HG03439 (cell line): ENCODE data around the gene MRPL38.
"Not testable (repeated sequence)": the region's sequence is repeated elsewhere in the genome, so short reads cannot be mapped to it uniquely, and the experiment has no call there.

Experiments
- ATAC-seq: cut with Tn5 transposase; IDR thresholded peaks from one replicate; pipeline ENCODE4 v1.9.1; 2021; ENCODE audit warnings: mild to moderate bottlenecking, moderate library complexity; ENCODE audit not compliant: unreplicated experiment

MRPL38 gene

DNA sequence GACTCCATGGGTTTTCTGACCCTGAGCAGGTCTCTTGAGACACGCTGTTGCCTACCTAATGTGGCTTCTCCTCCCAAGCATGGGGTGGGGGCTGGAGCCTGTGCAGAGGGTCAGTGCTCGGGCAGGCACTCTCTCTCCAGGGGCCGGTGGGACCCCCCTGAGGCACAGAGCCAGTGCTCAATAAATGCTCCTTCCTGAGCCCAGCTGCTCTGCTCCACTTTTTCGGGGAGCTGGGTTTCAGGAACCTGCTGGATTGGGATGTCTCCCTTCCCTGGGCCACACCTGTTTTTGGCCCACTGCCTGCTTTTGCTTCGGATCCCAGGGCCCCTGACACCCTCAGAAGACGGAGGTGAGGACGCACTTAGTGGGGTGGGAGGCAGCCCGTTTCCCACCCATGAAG is 6.6 kb downstream of the MRPL38 start:
- no peak for ATAC-seq

DNA sequence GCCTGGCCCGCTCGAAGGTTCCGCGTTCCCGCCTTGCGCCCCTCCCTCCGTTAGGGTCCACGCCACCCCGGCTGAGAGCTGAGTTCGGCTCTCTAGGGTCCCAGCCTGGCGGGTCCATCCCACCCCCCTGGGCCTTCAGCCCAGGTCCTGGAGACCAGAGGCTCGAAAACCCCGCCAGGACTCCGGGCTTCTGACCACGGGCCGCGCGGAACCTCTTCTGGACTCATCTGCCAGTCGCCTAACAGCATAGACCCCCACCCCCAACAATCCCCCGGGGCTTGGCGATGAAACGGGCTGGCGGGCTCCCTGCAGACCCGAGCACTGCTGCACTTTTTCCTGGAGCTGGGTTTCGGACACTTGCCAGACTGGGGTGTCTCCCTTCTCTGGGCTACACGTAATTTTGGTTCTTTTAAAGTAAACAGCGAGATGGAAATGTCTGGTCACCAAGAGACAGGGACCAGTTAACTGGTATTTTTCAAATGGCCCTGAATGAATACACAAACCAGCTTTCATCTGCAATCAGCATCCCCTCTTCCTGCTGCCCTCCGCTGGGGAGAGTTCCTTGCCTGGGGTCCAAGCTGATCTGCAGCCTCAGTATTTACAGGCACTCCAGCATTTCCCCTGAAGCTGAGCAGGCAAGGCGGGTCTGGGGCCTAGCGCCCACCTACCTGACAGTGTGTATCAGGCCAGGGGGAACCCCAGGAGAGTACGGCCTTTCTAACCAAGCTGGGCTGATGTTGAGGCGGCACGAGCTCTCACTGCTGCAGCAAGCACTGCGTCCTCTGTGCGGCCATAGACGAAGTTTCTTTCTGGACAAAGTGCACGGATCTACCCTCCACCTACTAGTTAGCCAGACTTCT is 7.3 kb downstream of the MRPL38 start:
- no peak for ATAC-seq

DNA sequence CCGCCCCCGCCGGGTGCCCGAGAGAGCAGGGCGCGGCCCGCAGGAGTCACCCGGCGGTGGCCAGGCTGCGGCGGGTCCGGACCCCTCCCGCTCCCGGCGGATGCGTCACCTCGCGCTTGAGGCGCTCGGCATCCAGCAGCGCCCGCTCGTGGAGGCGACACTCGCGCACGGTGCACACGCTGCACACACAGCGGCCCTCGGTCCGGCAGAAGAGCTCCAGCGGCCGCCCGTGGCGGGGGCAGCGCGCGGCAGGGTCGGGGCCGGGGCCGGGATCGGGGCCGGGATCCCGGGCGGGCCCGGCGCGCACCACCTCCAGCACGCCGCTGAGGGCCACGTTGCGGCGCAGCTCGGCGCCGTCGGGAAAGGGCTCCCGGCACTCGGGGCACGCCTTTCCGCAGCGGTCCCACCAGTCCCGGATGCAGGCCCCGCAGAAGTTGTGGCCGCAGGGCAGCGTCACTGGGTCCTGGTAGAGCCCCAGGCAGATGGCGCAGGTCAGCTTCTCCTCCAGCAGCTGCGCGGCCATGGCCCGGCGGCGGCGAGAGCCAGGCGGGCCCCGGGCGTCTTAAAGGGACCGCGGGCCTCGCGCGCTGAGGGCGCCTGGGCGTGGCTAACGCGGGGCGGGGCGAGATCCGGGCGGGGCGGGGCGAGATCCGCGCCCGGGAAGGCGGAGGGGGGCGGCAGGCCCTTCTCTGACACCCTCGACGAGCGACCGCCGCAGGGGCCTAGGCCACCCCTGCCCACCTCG is 8.1 kb downstream of the MRPL38 start, which contains the start of gene TRIM65:
TRIM65 (minus strand) TSS at position 537 of the 745 bp plus-strand sequence; CDS start at position 523, 14 bp downstream.
- ATAC-seq, result peak; percentile 55

DNA sequence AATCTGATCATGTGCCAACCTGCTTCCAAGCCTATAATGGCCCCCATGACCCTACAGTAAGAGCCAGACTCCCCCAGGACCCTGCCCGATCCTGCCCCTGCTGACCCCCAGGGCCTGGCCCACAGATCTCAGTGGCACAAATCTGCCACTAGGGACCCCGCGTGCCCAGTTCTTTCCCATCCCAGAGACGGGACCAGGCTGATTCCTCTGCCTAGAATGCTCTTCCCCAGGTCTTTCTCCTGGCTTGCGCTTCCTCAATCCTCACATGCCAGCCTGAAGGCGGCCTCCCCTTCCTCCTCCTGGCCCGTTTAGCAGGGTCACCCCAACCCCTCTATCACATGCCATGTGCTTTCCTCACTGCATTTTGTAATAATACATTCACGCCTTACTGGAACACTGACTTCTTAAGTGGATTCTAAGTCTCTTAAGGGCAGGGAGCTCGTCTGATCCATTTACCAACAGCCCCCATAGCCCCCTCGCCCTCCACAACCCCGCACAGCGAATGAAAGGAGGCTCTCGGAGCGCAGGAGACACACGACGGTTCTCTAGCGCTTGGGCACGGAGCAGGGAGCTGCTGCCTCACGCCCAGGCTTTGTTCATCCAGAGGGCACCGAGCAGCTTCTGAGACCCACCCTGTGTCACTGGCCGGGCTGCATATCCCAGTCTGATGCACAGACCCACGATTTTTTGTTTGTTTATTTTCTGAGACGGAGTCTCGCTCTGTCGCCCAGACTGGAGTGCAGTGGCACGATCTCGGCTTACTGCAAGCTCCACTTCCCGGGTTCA is 9.1 kb downstream of the MRPL38 start:
- ATAC-seq, result no peak

DNA sequence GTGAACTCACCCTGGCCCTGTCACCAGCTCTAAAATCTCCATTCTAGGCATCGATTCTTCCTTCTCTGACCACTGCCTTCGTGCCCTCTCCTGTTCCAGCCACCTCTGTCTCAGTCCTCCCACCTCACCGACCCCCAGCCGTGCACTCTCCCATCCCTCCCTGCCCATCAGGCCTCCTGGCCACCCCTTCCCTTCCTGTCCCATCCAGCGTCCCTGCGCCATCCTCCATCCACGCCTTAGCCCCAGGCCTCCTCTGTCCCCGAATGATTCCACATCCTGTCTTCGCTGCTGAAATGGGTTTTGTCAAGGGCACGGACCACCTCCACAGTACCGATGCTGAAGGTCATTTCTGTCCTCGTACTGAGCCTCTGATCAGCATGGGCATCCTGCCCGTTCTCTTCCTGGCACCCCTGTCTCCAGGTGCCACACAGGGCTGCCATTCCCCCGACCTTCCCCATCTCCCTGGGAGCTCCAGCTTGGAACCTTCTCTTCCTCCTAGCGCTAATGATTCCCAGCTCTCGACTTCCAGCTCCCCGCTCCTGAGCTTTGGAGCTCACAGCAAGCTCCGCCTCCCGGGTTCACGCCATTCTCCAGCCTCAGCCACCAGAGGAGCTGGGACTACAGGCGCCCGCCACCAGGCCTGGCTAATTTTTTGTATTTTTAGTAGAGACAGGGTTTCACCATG is 10.5 kb downstream of the MRPL38 start:
- no peak for ATAC-seq

DNA sequence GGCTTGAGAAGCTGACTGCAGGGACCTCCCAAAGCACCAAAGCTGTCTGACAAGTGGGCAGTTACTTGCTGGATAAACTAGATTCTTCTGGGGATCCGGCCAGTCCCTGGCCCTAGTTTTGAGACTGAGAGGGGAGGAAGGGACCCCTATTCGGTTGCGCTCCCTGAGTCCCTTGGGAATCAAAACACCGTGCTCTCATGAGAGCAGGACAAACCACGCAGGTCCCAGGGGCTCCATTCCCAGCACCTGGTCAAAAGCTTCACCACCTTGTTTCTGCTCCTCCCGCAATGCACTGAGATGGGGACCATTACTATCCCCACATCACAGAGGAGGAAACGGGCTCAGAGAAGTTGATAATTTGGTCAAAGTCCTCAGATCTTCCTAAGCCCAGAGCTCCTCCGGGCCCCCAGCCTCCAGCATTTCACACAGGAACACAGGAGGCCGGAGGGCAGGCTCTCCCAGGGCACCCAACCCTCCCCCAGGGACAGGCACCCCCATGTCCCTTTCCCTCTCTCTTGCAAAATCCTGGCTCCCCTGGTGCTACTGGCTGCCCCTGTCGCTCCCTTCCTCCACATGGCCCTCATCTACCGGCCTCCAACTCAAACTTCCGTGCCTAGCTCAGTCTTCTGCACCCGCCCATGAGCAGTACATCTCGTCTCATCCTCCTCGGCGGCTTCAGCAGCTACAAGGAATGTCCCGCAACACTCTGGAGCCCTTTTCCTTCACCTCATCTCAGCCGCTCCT is 11.2 kb downstream of the MRPL38 start:
- no peak for ATAC-seq

DNA sequence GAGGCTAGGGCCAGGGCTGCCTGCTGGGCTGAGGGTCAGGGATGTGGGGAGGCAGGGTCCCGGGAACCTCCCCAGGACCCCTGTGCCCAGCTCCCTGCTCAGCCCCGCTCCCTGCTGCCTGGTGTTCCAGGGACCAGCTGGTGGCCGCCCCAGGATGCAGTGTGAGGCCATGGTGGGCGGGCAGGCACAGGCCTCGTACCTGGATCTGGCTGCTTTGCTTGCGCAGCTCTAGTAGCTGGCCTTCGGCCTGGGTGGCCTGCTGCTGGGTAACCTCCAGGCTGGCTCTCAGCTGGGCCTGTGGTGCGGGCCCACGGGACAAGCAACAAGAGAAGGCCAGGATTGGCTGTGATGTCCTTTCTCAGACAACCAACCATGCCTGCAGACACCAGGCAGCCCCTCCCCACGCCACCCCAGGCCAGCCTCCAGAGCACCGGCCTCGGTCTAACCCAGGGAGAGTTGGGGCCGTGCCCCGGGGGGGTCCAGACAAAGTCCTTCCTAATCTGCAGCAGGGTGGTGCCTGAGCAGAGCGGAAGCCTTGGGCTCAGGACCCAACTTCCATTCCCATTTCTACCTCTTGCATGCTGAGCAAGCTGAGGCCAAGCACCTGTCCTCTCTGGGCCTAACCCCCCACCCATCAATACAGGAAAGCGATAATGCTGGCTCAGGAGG is 12.0 kb downstream of the MRPL38 start:
- no peak for ATAC-seq

DNA sequence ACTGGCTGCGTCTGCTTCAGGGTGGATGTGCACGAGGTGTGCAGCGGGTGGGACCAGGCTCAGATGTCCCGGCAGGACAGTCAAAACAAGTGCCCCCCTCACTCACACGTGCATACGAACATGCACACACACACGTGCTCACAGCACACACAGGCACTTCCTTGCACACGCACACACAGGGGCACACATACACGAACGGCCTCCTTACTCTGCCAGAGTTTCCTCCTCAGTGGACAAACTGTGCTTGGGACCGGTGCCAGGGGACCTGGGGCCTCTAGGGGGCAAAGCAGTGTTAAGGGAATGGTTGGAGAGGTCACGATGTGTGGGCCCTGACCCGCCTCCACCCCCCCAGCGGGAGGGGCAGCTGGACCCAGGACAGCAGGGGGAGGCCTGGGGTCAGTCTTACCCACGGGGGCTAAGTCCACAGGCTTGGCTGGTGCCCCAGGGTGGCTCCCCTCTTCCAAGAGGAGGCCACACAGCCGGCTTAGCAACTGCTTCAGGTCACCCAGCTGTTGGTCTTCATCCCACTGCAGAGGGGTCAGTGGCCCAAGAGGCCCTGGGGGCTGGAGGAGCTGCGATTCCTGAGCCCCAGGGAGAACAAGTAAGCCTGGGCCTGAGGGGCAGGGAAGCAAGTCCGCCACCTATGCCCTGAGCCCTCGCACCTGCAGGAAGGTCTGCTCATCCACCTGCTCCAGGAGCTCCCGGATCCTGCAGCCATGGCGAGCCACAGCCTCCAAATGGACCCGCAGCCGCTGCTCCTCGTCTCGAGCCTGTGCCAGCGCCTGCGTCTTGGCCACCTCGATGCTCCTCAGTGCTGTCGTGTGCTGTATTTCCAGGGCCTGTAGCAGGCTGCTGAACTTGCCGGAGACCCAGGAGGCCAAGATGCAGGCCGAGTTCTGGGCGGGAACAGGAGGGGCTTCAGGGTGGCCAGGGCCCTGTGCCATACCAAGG is 12.8 kb downstream of the MRPL38 start:
- no peak for ATAC-seq

DNA sequence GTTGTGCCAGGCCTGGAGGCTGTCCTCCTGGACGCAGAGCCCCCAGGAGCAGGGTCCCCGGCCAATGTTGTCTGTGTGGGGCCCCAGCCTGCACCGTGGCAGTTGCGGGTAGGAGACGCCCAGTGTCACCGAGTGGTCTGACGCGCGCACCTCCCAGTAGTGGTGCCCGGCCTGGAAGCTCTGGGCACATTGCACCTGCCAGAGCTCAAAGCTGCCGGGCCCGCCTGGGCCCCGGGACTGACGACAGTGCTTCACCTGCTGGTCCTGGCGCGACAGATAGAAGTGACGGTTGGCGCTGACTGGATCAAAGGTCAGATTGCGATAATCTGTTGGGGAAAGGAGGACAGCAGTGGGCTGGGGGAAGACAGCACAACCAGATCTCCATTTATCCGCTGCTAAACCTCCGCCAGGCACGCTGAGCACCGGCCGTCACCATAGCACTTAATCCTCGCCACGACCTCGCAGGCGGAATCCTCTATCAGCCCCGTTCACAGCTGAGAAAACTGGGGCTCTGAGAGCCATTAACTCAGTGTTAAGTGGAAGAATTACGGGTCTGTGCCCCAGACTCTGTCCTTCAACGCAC is 13.6 kb downstream of the MRPL38 start:
- no peak for ATAC-seq

DNA sequence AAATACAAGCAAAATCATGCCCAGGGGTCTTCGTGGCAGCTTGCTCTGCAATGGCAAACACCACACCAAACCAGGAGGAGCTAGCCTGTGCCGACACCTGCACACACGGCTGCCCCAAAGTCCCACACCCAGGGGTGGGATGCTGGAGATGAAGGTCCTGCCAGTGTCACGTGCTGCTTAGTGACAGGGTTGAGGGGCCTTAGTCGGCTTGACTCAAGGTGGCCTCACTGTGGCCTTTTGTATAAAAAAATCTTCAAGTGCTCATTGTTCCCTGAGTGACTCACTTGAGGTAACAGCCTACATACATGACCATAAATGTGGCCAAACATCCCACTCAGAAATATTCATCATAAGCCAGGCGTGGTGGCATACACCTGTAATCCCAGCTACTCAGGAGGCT is 15.2 kb downstream of the MRPL38 start:
- ATAC-seq, result no peak

DNA sequence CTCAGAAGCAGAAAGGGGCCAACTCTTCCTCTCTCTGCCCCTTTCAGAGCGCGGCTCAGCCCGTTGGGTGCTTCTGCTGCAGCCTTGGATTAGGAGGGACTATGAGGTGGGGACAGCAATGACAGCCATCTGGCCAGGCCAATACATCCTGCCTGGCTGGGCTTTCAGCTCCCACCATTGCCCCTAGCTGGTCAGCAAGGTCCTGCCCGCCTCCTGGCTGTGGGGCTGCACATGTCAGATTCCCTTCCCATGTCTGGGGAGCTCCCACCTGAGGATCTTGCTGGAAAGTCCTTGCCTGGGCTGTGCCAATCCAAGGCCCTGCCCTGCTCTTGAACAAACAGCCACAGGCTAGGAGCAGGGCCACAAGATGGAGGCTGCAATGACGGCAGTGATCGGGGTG is 16.2 kb downstream of the MRPL38 start:
- ATAC-seq, result no peak

DNA sequence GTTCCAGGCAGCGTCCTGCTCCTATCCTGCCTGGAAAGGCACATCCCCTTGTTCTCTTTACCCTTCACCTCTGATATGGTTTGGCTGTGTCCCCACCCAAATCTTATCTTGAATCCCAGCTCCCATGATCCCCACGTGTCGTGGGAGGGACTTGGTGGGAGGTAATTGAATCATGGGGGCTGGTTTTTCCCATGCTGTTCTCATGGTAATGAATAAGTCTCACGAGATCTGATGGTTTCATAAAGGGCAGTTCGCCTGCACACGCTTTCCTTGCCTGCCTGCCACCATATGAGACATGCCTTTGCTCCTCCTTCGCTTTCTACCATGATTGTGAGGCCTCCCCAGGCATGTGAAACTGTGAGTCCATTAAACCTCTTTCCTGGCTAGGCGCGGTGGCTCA is 18.8 kb downstream of the MRPL38 start:
- ATAC-seq, result not testable (repeated sequence)

DNA sequence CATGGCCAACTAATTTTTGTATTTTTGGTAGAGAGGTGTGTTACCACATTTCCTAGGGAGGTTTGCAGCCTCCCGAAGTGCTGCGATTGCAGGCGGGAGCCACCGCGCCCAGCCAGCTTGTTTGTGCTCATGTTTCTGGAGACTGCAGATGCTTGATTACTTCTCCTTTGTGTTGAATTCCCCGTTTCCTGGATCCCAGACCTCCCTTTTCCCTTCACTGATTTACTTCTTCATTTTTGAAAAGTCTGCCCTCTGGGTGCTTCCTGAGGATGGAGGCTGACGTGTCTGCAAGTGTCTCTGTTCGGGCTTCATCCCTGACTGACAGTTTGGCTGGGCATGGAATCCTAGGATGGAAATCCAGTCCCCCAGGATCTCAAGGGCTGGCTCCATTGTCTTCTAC is 19.3 kb downstream of the MRPL38 start:
- no peak for ATAC-seq

DNA sequence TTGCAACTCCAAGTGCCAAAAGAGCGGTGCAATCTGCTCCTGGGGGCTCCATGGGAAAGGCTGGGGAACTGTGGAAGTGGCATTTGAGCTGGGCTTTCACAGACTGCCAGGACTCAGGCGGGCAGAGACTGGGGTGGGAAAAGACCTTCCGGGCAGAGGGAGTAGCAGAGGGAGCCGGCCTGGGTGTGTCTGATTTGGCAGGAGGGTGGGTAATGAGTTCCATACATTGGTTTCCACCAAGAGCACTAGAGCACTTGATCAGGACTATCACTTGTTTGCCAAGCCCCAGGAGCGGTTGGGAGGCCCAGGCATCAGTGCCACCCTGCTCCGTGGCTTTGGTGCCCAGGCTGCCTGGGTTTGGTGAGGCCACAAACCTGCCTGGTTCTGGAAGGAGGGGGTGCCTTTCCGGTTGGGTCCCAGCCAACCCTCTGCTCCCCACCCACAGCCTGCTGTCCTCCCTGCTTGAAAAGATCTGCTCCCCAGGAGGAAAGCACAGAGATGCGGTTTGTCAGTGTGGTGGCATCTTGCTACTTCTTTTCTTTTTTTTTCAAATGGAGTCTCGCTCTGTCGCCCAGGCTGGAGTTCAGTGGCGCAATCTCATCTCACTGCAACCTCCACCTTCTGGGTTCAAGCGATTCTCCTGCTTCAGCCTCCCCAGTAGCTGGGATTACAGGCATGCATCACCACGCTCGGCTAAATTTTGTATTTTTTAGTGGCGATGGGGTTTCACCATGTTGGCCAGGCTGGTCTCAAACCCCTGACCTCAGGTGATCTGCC is 22.8 kb downstream of the MRPL38 start:
- ATAC-seq, result no peak

DNA sequence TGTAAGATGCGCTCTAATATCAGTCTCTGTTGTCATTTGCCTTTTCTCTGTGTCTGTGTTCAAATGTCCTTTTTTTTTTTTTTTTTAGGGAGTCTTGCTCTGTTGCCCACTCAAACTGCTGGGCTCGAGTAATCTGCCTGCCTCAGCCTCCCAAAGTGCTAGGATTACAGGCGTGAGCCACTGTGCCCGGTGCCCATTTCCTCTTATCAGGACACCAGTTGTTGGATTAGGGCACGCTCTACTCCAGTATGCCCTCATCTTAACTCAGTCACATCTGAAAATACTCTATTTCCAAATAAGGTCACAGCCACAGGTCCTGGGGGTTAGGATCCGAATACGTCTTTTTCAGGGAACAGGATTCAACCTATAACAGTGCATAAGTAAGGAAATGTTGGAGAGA is 24.4 kb downstream of the MRPL38 start:
- ATAC-seq, result no peak

DNA sequence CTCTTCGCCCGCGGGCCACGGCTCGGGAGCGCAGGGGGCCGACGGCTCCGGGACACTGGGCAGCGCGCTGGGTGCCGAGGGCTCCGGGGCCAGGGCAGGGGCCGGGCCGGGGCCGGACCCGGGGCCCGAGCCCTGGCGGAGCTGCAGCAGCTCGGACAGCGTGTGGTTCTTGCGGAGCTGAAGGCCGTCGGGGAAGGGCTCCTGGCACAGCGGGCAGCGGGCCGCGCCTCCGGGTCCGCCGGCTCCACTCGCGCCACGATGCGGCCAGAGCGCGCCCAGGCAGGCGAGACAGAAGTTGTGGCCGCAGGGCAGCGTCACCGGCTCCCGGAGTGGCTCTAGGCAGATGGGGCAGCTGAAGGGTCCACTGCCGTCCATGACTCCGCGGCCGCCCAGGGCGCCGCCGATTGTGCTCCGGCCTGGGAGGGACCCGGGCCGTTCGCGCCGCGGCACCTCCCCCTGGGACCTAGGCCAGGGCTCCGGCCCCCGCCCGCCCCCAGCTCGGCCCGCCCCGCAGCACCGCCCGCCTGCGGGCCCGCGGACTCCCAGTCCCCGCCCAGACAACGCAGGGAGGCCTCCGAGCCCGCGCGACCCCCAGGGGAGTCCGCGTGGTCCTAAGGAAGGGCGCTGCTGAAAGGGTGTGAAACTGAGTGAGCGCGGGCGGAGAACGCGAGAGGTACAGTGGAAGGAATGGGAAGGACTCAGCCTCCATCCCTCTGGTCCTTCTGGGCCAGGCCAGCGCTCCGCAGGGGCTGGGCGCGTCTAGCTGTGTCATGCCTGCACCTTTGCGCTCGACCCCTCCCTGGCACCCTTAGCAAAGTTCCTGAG is 26.3 kb downstream of the MRPL38 start, which contains the start of gene TRIM47:
TRIM47 (minus strand) TSS at position 408 of the 825 bp plus-strand sequence; CDS start at position 375, 33 bp downstream.
- no peak for ATAC-seq
